H1 (cell line): Measurements from ENCODE around the gene PUDP. TPM values are rescaled to one million over a fixed set of nuclear protein-coding genes. Genes with fewer than 3 reads are reported as not detected.

Experiments
- CTCF ChIA-PET: fragments of 300-600 bp; sonication (Branson Sonifier 250); formaldehyde crosslinking; loops from one replicate; lab custom pipeline; 2021; ENCODE audit not compliant: partially characterized antibody; lab: Charles Lee
- POLR2A ChIA-PET: fragments of 300-600 bp; sonication (Branson Sonifier 250); formaldehyde crosslinking; loops from one replicate; lab custom pipeline; 2021; ENCODE audit warnings: inconsistent platforms; ENCODE audit not compliant: partially characterized antibody; lab: Charles Lee
- DNase-seq, 2 experiments: peaks; one replicate each; pipeline versions ENCODE4 v3.0.0 to v3.0.0-alpha.2; 2010 to 2022; ENCODE audit warnings: low spot score in 2 of 2, low read depth in 1 of 2, mixed read lengths in 1 of 2
- FAIRE-seq: peaks from 2 replicates; lab custom pipeline; 2011; peaks lifted over from hg19 to GRCh38; lab: Jason Lieb, UNC
- H2AFZ ChIP-seq: 2 replicates; pipeline ENCODE4 v1.8.1; 2012; ENCODE audit warnings: low read length, inconsistent platforms
- H2AK5ac ChIP-seq: 2 replicates; pipeline ENCODE4 v1.6.1; 2013; ENCODE audit warnings: low read depth, low read length
- H2BK120ac ChIP-seq: replicated peaks from 2 replicates; pipeline ENCODE3; 2013; ENCODE audit warnings: low read depth, low read length, inconsistent platforms
- H2BK12ac ChIP-seq: 2 replicates; pipeline ENCODE4 v1.6.1; 2013; ENCODE audit warnings: low read depth, low read length
- H2BK15ac ChIP-seq: 2 replicates; pipeline ENCODE4 v1.6.1; 2013; ENCODE audit warnings: low read length
- H2BK20ac ChIP-seq: 2 replicates; pipeline ENCODE4 v1.6.1; 2013; ENCODE audit warnings: low read length
- H2BK5ac ChIP-seq: 2 replicates; pipeline ENCODE4 v1.6.1; 2013; ENCODE audit warnings: low read depth, low read length
- H3K14ac ChIP-seq: 2 replicates; pipeline ENCODE4 v1.6.1; 2013; ENCODE audit warnings: inconsistent platforms; ENCODE audit not compliant: insufficient read length
- H3K18ac ChIP-seq: 2 replicates; pipeline ENCODE4 v1.6.1; 2013; ENCODE audit warnings: low read length; ENCODE audit errors: extremely low read depth
- H3K23ac ChIP-seq: 2 replicates; pipeline ENCODE4 v1.6.1; 2013; ENCODE audit warnings: inconsistent platforms; ENCODE audit not compliant: insufficient read length
- H3K23me2 ChIP-seq: 2 replicates; pipeline ENCODE4 v1.6.1; 2013; ENCODE audit warnings: low read depth, low read length
- H3K27ac ChIP-seq: 2 replicates; pipeline ENCODE4 v1.6.1; 2011; ENCODE audit warnings: low read depth, low read length, inconsistent platforms
- H3K27me3 ChIP-seq, 4 experiments: replicated peaks in 1 of 4; 1 replicate in 1 of 4; 2 replicates in 3 of 4; pipeline versions ENCODE4 v1.6.1 to v1.8.1; 2011 to 2013; ENCODE audit warnings: low read length in 3 of 4, mild to moderate bottlenecking in 3 of 4, inconsistent platforms in 2 of 4, mixed read lengths in 2 of 4, moderate library complexity in 1 of 4; ENCODE audit not compliant: control insufficient read depth in 3 of 4, insufficient read depth in 3 of 4; ENCODE audit errors: extremely low read depth in 1 of 4
- H3K36me3 ChIP-seq, 4 experiments: 2 replicates each; pipeline versions ENCODE4 v1.6.1 to v1.8.1; 2011 to 2013; ENCODE audit warnings: mild to moderate bottlenecking in 4 of 4, low read length in 3 of 4, moderate library complexity in 2 of 4, control low read depth in 1 of 4, inconsistent platforms in 1 of 4; ENCODE audit not compliant: insufficient read depth in 4 of 4, control insufficient read depth in 2 of 4
- H3K4ac ChIP-seq: replicated peaks from 2 replicates; pipeline ENCODE3; 2013; ENCODE audit warnings: low read length, low read depth, mixed read lengths, inconsistent platforms; ENCODE audit not compliant: insufficient read length
- H3K4me1 ChIP-seq, 4 experiments: replicated peaks in 1 of 4; 1 replicate in 1 of 4; 2 replicates in 3 of 4; pipeline versions ENCODE4 v1.6.1 to v1.8.1; 2011 to 2013; ENCODE audit warnings: low read length in 3 of 4, inconsistent platforms in 2 of 4, mixed read lengths in 1 of 4; ENCODE audit not compliant: insufficient read depth in 4 of 4, control insufficient read depth in 3 of 4
- H3K4me2 ChIP-seq, 2 experiments: 2 replicates each; pipeline versions ENCODE4 v1.6.1 to v1.8.1; 2011 to 2013; ENCODE audit warnings: low read depth in 2 of 2, low read length in 2 of 2, control low read depth in 1 of 2, inconsistent platforms in 1 of 2, mild to moderate bottlenecking in 1 of 2; ENCODE audit not compliant: insufficient read depth in 1 of 2
- H3K4me3 ChIP-seq, 4 experiments: fragments of 200-600, 300-600 bp in 1 of 4; sonication (generic), shearing (Covaris generic), sonication (Bioruptor Twin) in 1 of 4; 2 replicates each; pipeline versions ENCODE4 v1.5.1 to v1.8.1; 2011 to 2016; ENCODE audit warnings: low read length in 4 of 4, low read depth in 3 of 4, control low read depth in 2 of 4, inconsistent platforms in 2 of 4, mild to moderate bottlenecking in 2 of 4, mixed read lengths in 1 of 4, moderate library complexity in 1 of 4; ENCODE audit not compliant: insufficient read depth in 2 of 4; ENCODE audit errors: extremely low read depth in 1 of 4
- H3K56ac ChIP-seq: replicated peaks from 2 replicates; pipeline ENCODE3; 2013; ENCODE audit warnings: low read depth, mild to moderate bottlenecking, mixed read lengths, low read length, inconsistent platforms; ENCODE audit not compliant: insufficient read length
- H3K79me1 ChIP-seq: 2 replicates; pipeline ENCODE4 v1.6.1; 2013; ENCODE audit warnings: low read depth, low read length, control low read depth
- H3K79me2 ChIP-seq, 2 experiments: 2 replicates each; pipeline versions ENCODE4 v1.6.1 to v1.8.1; 2012 to 2013; ENCODE audit warnings: low read length in 2 of 2, mild to moderate bottlenecking in 2 of 2, inconsistent platforms in 1 of 2; ENCODE audit not compliant: insufficient read depth in 2 of 2, control insufficient read depth in 1 of 2
- H3K9ac ChIP-seq, 4 experiments: replicated peaks in 1 of 4; 1 replicate in 1 of 4; 2 replicates in 3 of 4; pipeline versions ENCODE4 v1.6.1 to v1.8.1; 2011 to 2013; ENCODE audit warnings: low read depth in 3 of 4, low read length in 3 of 4, control low read depth in 2 of 4, mild to moderate bottlenecking in 2 of 4, moderate library complexity in 2 of 4, inconsistent platforms in 1 of 4; ENCODE audit errors: extremely low read depth in 1 of 4
- H3K9me3 ChIP-seq, 2 experiments: 2 replicates each; pipeline versions ENCODE4 v1.6.1 to v1.8.1; 2012 to 2013; ENCODE audit warnings: mild to moderate bottlenecking in 2 of 2, moderate library complexity in 2 of 2, control low read depth in 1 of 2, inconsistent platforms in 1 of 2, low read depth in 1 of 2, low read length in 1 of 2, mixed read lengths in 1 of 2; ENCODE audit not compliant: insufficient read depth in 2 of 2
- H4K20me1 ChIP-seq, 2 experiments: replicated peaks in 1 of 2; 2 replicates each; pipeline versions ENCODE3 to v1.8.1; 2011 to 2013; ENCODE audit warnings: inconsistent platforms in 2 of 2, low read length in 2 of 2, mild to moderate bottlenecking in 1 of 2; ENCODE audit not compliant: insufficient read depth in 2 of 2, control insufficient read depth in 1 of 2
- H4K5ac ChIP-seq: 2 replicates; pipeline ENCODE4 v1.6.1; 2013; ENCODE audit warnings: low read length, low read depth, mixed read lengths, inconsistent platforms; ENCODE audit not compliant: insufficient read length
- H4K8ac ChIP-seq: 2 replicates; pipeline ENCODE4 v1.8.0; 2013; ENCODE audit warnings: mild to moderate bottlenecking, moderate library complexity, low read length, inconsistent platforms; ENCODE audit not compliant: insufficient read depth; ENCODE audit errors: extremely low read depth
- H4K91ac ChIP-seq: replicated peaks from 2 replicates; pipeline ENCODE3; 2013; ENCODE audit warnings: low read length, mixed read lengths, inconsistent platforms; ENCODE audit not compliant: insufficient read length
- CEBPB ChIP-seq: IDR thresholded peaks from 2 replicates; pipeline ENCODE4 v1.6.1; 2012; ENCODE audit warnings: low read depth, low read length
- CHD2 ChIP-seq: IDR thresholded peaks from 2 replicates; pipeline ENCODE4 v1.6.1; 2012; ENCODE audit warnings: low read length, improper control_type of control experiment
- EZH2 ChIP-seq: fragments of 200-600 bp; sonication (generic); IDR thresholded peaks from 2 replicates; pipeline ENCODE4 v1.7.1; 2012; ENCODE audit warnings: low read depth, mild to moderate bottlenecking, moderate library complexity, low read length, inconsistent platforms; ENCODE audit not compliant: severe bottlenecking
- RFX5 ChIP-seq: IDR thresholded peaks from 2 replicates; pipeline ENCODE4 v1.6.1; 2011; ENCODE audit warnings: low read depth, low read length, improper control_type of control experiment, borderline replicate concordance
- SIRT6 ChIP-seq: IDR thresholded peaks from one replicate; pipeline ENCODE4 v1.7.1; 2012; ENCODE audit warnings: low read length, inconsistent platforms
- SRF ChIP-seq: IDR thresholded peaks from 2 replicates; pipeline ENCODE4 v1.6.1; 2011; ENCODE audit warnings: mild to moderate bottlenecking, low read depth, low read length, moderate library complexity
- TAF1 ChIP-seq: IDR thresholded peaks from 2 replicates; pipeline ENCODE4 v1.6.1; 2011; ENCODE audit warnings: mild to moderate bottlenecking, low read depth, low read length
- TAF7 ChIP-seq: optimal IDR thresholded peaks from 2 replicates; pipeline ENCODE3; 2011; ENCODE audit warnings: low read depth, mild to moderate bottlenecking, inconsistent platforms, low read length, moderate library complexity, borderline replicate concordance
- TEAD4 ChIP-seq: IDR thresholded peaks from 2 replicates; pipeline ENCODE4 v1.6.1; 2012; ENCODE audit warnings: low read depth, low read length, inconsistent platforms, mixed read lengths
- USF2 ChIP-seq: IDR thresholded peaks from 2 replicates; pipeline ENCODE4 v1.6.1; 2011; ENCODE audit warnings: low read length, improper control_type of control experiment
- WGBS, 2 experiments: shearing (Covaris generic) in 1 of 2; methylation state at CpG; one replicate each; pipeline versions ENCODE4 v1.1.6 to v1.1.7; 2013 to 2015; ENCODE audit warnings: low lambda C conversion rate in 2 of 2, mixed read lengths in 2 of 2, inconsistent platforms in 1 of 2, low coverage in 1 of 2, missing lambda C conversion rate in 1 of 2; ENCODE audit not compliant: insufficient replicate concordance in 2 of 2, insufficient coverage in 1 of 2, insufficient read length in 1 of 2; ENCODE audit errors: extremely low coverage in 1 of 2, missing lambda C conversion rate in 1 of 2; 5-methylcytosine and 5-hydroxymethylcytosine counted together
- polyA plus RNA-seq, 7 experiments: library from polyadenylated mRNA; depleted of rRNA in 3 of 7; stranded (reverse) in 5 of 7; unstranded in 2 of 7; fragments of >200 nt in 5 of 7; fragments of 200-250 nt in 2 of 7; gene quantifications; 1 replicate in 5 of 7; 2 replicates in 1 of 7; 4 replicates in 1 of 7; pipeline versions ENCODE4 v1.2.1 to v1.2.3, GENCODE V29; 2011 to 2013; ENCODE audit warnings: missing spikeins in 2 of 7, mixed read lengths in 2 of 7
- total RNA-seq: library from RNA; stranded (reverse); fragmentation: NEBNext Ultra II Directional; extraction: Animal tissue kit (Norgen Biotek cat#: 25700); gene quantifications from 2 replicates; pipeline ENCODE4 v1.2.1, GENCODE V29; 2021

PUDP gene
- total and polyA plus RNA-seq, 2 of the 8 experiments (the other 6 are each of a cell fraction or from before 2014, with no cell fraction given), result 27.2 to 30.2 TPM

DNA sequence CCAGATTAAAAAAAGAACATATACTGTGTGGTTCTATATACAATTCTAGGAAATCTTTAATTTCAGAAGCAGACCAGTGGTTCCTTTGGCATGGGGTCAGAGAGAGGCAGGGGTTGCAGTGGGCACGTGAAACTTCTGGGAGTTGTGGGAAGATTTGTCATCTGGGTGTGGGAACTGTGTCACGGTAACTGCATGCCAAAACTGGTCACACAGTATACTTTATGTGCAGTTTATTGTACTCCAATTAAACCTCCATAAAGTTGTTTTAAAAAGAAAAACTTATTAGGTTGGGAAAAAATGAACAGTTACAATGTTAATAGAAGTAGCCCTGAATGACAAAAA is 27.1 kb downstream of the PUDP start:
- H2BK20ac ChIP-seq, result no peak overlapping the region
- H3K14ac ChIP-seq, result no peak overlapping the region
- H3K4me3 ChIP-seq, result no peak overlapping the region
- H2BK15ac ChIP-seq, result no peak overlapping the region
- no peak overlapping the region for H4K91ac ChIP-seq
- no peaks in the 10 kb centered on the region for H3K23me2 ChIP-seq
- ChIA-PET POLR2A (no interaction called here), CTCF (no interaction called here)
- H3K4me1 ChIP-seq, result peaks cover 0 to 6% (median 3%) of the 10 kb centered on the region in 4 experiments; a peak in 3 of 7 replicates
- no peaks in the 10 kb centered on the region for H4K20me1 ChIP-seq
- H3K79me2 ChIP-seq, result no peaks in the 10 kb centered on the region; a peak in 1 of 4 replicates
- H2BK5ac ChIP-seq, result no peak overlapping the region
- no peak overlapping the region for H2BK12ac ChIP-seq
- no peak overlapping the region for H3K27ac ChIP-seq
- no peak for TF ChIP-seq CEBPB
- no peak for TF ChIP-seq CHD2
- TF ChIP-seq EZH2, result no peak
- TF ChIP-seq RFX5, result no peak
- no peak for TF ChIP-seq SRF
- no peak for TF ChIP-seq USF2
- no peak for TF ChIP-seq SIRT6
- no peak for TF ChIP-seq TAF7
- TF ChIP-seq TAF1, result no peak
- no peak for TF ChIP-seq TEAD4
- no peak overlapping the region for H3K4ac ChIP-seq
- 100% methylated on average over 2 of the region's 2 CpGs; no CpG with 5 or more reads in 1 of the 2 experiments for WGBS, 2 experiments
- H4K8ac ChIP-seq, result no peak overlapping the region
- H2AFZ ChIP-seq, result no peak overlapping the region
- H3K18ac ChIP-seq, result no peak overlapping the region
- no peak overlapping the region for H3K9ac ChIP-seq
- no peak overlapping the region for H3K56ac ChIP-seq
- DNase-seq (no peak), FAIRE-seq (no peak)
- no peak overlapping the region for H3K23ac ChIP-seq
- no peak overlapping the region for H2BK120ac ChIP-seq
- no peaks in the 10 kb centered on the region for H3K36me3 ChIP-seq
- no peak overlapping the region for H3K4me2 ChIP-seq
- no peak overlapping the region for H2AK5ac ChIP-seq
- no peaks in the 10 kb centered on the region for H3K9me3 ChIP-seq
- no peaks in the 10 kb centered on the region for H3K27me3 ChIP-seq
- no peak overlapping the region for H4K5ac ChIP-seq
- no peaks in the 10 kb centered on the region; the same call in 1 of the 2 replicates for H3K79me1 ChIP-seq
